Neuronal stem cell (in vitro differentiated cells): ENCODE data around the gene HS6ST1.

Experiments
- DNase-seq: peaks from one replicate; pipeline ENCODE4 v3.0.0-alpha.2; 2013; ENCODE audit warnings: low spot score
- H2AFZ ChIP-seq: one replicate; pipeline ENCODE4 v1.6.1; 2013; ENCODE audit warnings: mild to moderate bottlenecking, low read length, inconsistent platforms
- H2AK5ac ChIP-seq: 2 replicates; pipeline ENCODE4 v1.6.1; 2013; ENCODE audit warnings: low read depth, mild to moderate bottlenecking, inconsistent platforms, low read length, moderate library complexity, mixed read lengths
- H2BK120ac ChIP-seq: 2 replicates; pipeline ENCODE4 v1.6.1; 2013; ENCODE audit warnings: low read depth, mild to moderate bottlenecking, inconsistent platforms, low read length, moderate library complexity, mixed read lengths
- H2BK12ac ChIP-seq: one replicate; pipeline ENCODE4 v1.6.1; 2013; ENCODE audit warnings: low read length, inconsistent platforms
- H2BK15ac ChIP-seq: 2 replicates; pipeline ENCODE4 v1.6.1; 2013; ENCODE audit warnings: mild to moderate bottlenecking, low read length, inconsistent platforms, mixed read lengths
- H2BK5ac ChIP-seq: one replicate; pipeline ENCODE4 v1.6.1; 2013; ENCODE audit warnings: inconsistent platforms, mild to moderate bottlenecking, low read length, moderate library complexity
- H3K14ac ChIP-seq: one replicate; pipeline ENCODE4 v1.6.1; 2013; ENCODE audit warnings: low read length, inconsistent platforms
- H3K18ac ChIP-seq: 2 replicates; pipeline ENCODE4 v1.6.1; 2013; ENCODE audit warnings: low read length, inconsistent platforms
- H3K23ac ChIP-seq: 2 replicates; pipeline ENCODE4 v1.6.1; 2013; ENCODE audit warnings: low read depth, mild to moderate bottlenecking, mixed read lengths, low read length, inconsistent platforms; ENCODE audit not compliant: poor library complexity
- H3K27ac ChIP-seq: replicated peaks from 3 replicates; pipeline ENCODE4 v1.5.1; 2013; ENCODE audit warnings: low read length, inconsistent platforms
- H3K27me3 ChIP-seq, 3 experiments: 2 replicates each; pipeline ENCODE4 v1.6.1; 2013; ENCODE audit warnings: low read length in 3 of 3, mild to moderate bottlenecking in 2 of 3, inconsistent platforms in 1 of 3, low read depth in 1 of 3, mixed read lengths in 1 of 3, moderate library complexity in 1 of 3; ENCODE audit not compliant: control insufficient read depth in 3 of 3, insufficient read depth in 3 of 3
- H3K36me3 ChIP-seq, 2 donors: replicated peaks in 1 of 2; 2 replicates each; pipeline ENCODE4 v1.6.1; 2013; ENCODE audit warnings: low read length in 2 of 2; ENCODE audit not compliant: control insufficient read depth in 2 of 2, insufficient read depth in 2 of 2
- H3K4ac ChIP-seq: 2 replicates; pipeline ENCODE4 v1.6.1; 2013; ENCODE audit warnings: inconsistent platforms, mild to moderate bottlenecking, low read length, moderate library complexity
- H3K4me1 ChIP-seq, 2 donors: 1 replicate in 1 of 2; 2 replicates in 1 of 2; pipeline ENCODE4 v1.6.1; 2013; ENCODE audit warnings: low read length in 2 of 2, low read depth in 1 of 2; ENCODE audit not compliant: control insufficient read depth in 2 of 2, insufficient read depth in 1 of 2
- H3K4me2 ChIP-seq: one replicate; pipeline ENCODE4 v1.6.1; 2013; ENCODE audit warnings: mild to moderate bottlenecking, low read length, inconsistent platforms; ENCODE audit not compliant: insufficient read depth, poor library complexity, severe bottlenecking
- H3K4me3 ChIP-seq, 2 donors: 2 replicates each; pipeline ENCODE4 v1.5.1; 2013; ENCODE audit warnings: low read length in 2 of 2, mild to moderate bottlenecking in 2 of 2, inconsistent platforms in 1 of 2, moderate library complexity in 1 of 2
- H3K79me1 ChIP-seq: one replicate; pipeline ENCODE4 v1.6.1; 2013; ENCODE audit warnings: low read depth, mild to moderate bottlenecking, inconsistent platforms, low read length, moderate library complexity
- H3K9ac ChIP-seq: one replicate; pipeline ENCODE4 v1.6.1; 2013; ENCODE audit warnings: mild to moderate bottlenecking, low read depth, low read length, inconsistent platforms; ENCODE audit not compliant: poor library complexity
- H3K9me3 ChIP-seq, 2 donors: replicated peaks in 1 of 2; 2 replicates each; pipeline versions ENCODE3 to v1.6.1; 2013; ENCODE audit warnings: low read length in 2 of 2, mild to moderate bottlenecking in 2 of 2, inconsistent platforms in 1 of 2, low read depth in 1 of 2, mixed read lengths in 1 of 2, moderate library complexity in 1 of 2; ENCODE audit not compliant: control insufficient read depth in 2 of 2, insufficient read depth in 1 of 2
- H4K8ac ChIP-seq: one replicate; pipeline ENCODE4 v1.6.1; 2013; ENCODE audit warnings: low read depth, mild to moderate bottlenecking, inconsistent platforms, low read length, moderate library complexity
- H4K91ac ChIP-seq: one replicate; pipeline ENCODE4 v1.6.1; 2013; ENCODE audit warnings: low read length, low read depth, mild to moderate bottlenecking, inconsistent platforms; ENCODE audit not compliant: poor library complexity
- WGBS, 2 donors: extraction: QIAGEN DNeasy Blood & Tissue Kit; methylation state at CpG; one replicate each; pipeline ENCODE4 v1.1.7; 2013; ENCODE audit warnings: missing lambda C conversion rate in 2 of 2, mixed read lengths in 1 of 2; ENCODE audit not compliant: insufficient read length in 2 of 2, insufficient replicate concordance in 1 of 2; ENCODE audit errors: extremely low coverage in 2 of 2; 5-methylcytosine and 5-hydroxymethylcytosine counted together

The HS6ST1 gene

DNA sequence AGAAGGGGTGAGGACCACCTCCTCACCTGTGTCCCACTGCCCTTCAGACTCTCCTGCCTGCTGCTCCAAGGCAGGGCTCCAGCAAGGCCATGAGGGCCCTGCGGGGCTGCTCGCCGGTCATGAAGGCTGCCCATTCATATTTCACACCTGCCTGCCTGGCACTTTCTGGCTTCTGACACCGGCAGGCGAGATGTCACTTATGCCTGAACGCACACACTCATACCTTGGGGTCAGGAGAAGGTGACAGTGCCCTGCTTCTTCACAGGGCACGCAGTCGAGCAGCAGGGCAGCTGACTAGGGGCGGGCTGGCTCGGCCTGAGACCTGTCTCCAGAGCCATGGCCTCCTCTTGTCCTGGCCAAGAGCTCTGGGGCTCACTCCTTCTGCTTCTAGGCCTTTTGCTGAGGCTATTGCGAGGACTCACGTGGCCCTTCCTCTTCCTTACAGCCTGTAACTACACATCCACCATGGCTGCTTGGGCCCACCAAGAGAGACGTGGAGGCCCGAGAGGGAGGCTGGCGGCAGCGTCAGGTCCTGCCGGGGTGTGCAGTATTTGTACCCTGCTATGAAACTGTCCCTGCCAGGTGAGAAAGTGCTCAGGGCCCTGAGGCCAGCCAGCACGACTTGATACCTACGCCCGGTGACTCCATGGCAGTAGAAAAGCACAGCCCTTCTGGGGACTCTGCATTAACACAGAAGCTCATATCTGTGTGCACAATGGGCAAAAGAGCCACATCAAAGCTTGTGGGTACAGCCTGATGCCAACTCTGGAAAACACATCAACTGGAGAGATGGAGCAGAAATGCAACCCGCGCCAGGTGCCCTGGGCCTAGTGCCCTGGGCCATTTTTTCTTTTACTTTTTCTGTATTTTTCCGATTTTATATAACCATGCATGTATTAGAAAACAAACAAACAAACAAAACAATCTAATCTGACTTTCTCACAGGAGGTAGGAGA, 30.6 kb downstream of the HS6ST1 start:
- DNase-seq, result no peak
- Histone ChIP-seq H2BK15ac (no peak overlapping the region), H4K91ac (no peak overlapping the region), H4K8ac (no peak overlapping the region), H3K27me3 (no peaks in the 10 kb centered on the region), H3K36me3 (peaks cover 7 to 75% of the 10 kb centered on the region in 2 donors), H2BK12ac (no peak overlapping the region), H3K9me3 (peaks cover 0 to 3% of the 10 kb centered on the region in 2 donors), H3K9ac (no peak overlapping the region), H3K4ac (peak overlapping the region; percentile 84), H3K27ac (no peak overlapping the region), H3K18ac (peak overlapping the region; percentile 7), H3K14ac (peak overlapping the region; percentile 11), H2AFZ (no peak overlapping the region), H3K4me2 (no peak overlapping the region), H3K23ac (no peak overlapping the region), H2BK120ac (no peak overlapping the region), H3K79me1 (peaks cover 33% of the 10 kb centered on the region), H3K4me3 (no peak overlapping the region), H2BK5ac (no peak overlapping the region), H2AK5ac (peak overlapping the region; percentile 46), H3K4me1 (peaks cover 0 to 16% of the 10 kb centered on the region in 2 donors)
- no CpG with 5 or more reads among the region's 23 CpGs for WGBS, 2 donors

DNA sequence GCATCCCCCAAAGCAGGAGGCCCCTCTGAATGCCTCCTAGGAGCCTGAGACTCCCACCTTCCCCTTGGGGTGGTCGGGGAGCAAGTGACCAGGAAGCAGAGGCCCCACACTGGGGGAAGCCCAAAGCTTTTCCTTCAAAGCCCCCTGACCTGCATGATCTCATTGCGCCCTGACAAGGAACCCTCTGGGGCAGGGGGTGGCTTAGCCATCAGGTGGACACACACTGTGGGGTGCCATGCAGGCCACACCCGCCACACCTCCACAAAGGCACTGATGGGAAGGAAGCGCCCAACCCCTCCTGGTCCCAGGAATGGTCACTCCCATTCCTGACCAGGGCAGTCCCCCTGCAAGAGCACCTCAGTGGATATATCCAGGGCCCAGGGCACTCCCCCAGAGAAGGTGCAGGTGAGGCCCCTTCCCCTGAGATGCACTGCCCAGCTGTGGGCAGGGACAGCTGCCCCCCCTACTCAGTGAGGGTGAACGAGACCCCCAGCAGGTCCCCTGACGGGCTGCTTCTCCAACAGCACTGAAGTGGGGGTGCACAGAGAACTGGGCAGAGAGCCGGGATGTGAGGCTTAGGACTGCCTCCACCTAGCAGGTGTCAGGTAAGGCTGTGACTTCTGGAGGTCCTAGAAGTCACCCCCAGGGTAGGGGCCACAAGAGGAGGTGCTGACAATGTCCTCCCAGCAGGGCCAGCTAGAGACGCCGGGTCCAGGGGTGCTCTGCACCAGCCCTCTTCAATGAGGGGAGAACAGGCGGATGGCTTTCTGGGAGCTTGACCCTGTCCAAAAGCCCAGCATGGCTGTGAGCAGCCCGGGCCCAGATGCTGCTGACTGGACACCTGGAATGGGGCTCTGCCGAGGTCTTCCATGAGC, 31.5 kb downstream of the HS6ST1 start:
- H3K9me3 ChIP-seq, result peaks cover 0 to 3% of the 10 kb centered on the region in 2 donors
- no CpG with 5 or more reads among the region's 12 CpGs for WGBS, 2 donors

DNA sequence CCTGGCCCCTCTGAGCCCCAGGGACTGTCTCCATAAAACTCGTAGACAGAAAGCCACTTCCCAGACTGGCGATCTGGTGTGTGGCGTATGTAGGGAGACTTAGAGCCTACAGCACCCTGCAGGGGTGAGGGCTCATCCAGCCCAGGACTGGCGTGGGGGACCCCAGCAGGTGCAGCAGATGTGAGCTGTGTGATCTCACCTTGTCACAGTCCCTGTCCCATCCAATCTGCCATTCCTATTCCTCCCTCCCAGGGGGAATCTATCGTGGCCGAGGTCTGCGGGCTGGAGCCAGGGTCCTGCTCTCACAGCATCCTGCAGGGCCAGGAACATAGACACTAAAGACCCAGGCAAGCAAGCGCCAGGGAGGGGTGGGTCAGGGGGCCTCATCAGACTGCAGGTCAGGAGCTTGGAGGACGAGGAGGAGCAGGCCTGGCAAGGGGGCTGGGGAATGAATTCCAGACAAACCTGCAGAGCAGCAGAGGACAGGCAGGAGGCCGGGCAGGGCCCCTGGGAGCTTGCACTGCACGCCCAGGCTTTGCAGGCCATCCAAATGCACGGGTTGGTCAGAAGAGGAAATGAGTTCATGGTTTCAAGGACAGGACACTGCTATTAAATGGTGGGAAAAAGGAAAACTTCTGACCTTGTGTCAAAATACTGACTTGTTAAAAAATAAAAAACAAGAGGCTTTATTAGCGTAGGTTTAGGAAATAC, 32.5 kb downstream of the HS6ST1 start:
- no CpG with 5 or more reads among the region's 13 CpGs for WGBS, 2 donors
- Histone ChIP-seq H3K18ac (peak overlapping the region; percentile 31), H3K36me3 (peaks cover 7 to 82% of the 10 kb centered on the region in 2 donors)

More for the DNA sequence above, 31.5 kb downstream of the HS6ST1 start:
- Histone ChIP-seq H2AK5ac (peak overlapping the region; percentile 46), H3K27me3 (no peaks in the 10 kb centered on the region), H3K9ac (no peak overlapping the region), H4K8ac (no peak overlapping the region), H3K4me3 (no peak overlapping the region), H2BK15ac (no peak overlapping the region), H2BK12ac (peak overlapping the region; percentile 10), H3K4me2 (no peak overlapping the region), H3K27ac (no peak overlapping the region), H3K18ac (peak overlapping the region; percentile 38), H2AFZ (no peak overlapping the region), H4K91ac (no peak overlapping the region), H3K14ac (peak overlapping the region; percentile 47), H3K23ac (peak overlapping the region; percentile 55), H2BK120ac (no peak overlapping the region), H3K4ac (peak overlapping the region; percentile 84), H3K36me3 (peaks cover 7 to 81% of the 10 kb centered on the region in 2 donors), H3K4me1 (peaks cover 0 to 14% of the 10 kb centered on the region in 2 donors), H3K79me1 (peaks cover 30% of the 10 kb centered on the region), H2BK5ac (no peak overlapping the region)
- no peak for DNase-seq

More for the DNA sequence above, 32.5 kb downstream of the HS6ST1 start:
- Histone ChIP-seq H2BK5ac (no peak overlapping the region), H2BK12ac (no peak overlapping the region), H3K4me3 (no peak overlapping the region), H2BK120ac (peak overlapping the region; percentile 67), H2AK5ac (no peak overlapping the region), H3K27me3 (no peaks in the 10 kb centered on the region), H2AFZ (no peak overlapping the region), H3K4me2 (no peak overlapping the region), H3K79me1 (peaks cover 30% of the 10 kb centered on the region), H3K4me1 (peaks cover 0 to 15% of the 10 kb centered on the region in 2 donors), H4K8ac (no peak overlapping the region), H3K27ac (no peak overlapping the region), H3K4ac (no peak overlapping the region), H3K23ac (no peak overlapping the region), H2BK15ac (no peak overlapping the region), H3K9me3 (peaks cover 0 to 1% of the 10 kb centered on the region in 2 donors), H3K9ac (no peak overlapping the region), H3K14ac (no peak overlapping the region), H4K91ac (no peak overlapping the region)
- no peak for DNase-seq
